ENCODE measurements around the gene TMIGD1. TPM values are rescaled to one million over a fixed set of nuclear protein-coding genes. Genes with fewer than 3 reads are reported as not detected.
A peak's percentile ranks its signal among the peaks of the same experiment; 100 is the strongest.

The TMIGD1 gene
- total and polyA plus RNA-seq, 2 of the 13 experiments (the other 11 are each of a cell fraction or from before 2014, with no cell fraction given), result not detected

GRCh38 chr17:30345527-30346075, 11.7 kb upstream of the TMIGD1 start (continued):
- TF ChIP-seq KLF12 (CRISPR knock-in tag; IDR thresholded peaks at IDR 0.05; ENCODE audit: borderline replicate concordance) (no peak), KDM3A (CRISPR knock-in tag; IDR thresholded peaks at IDR 0.05; ENCODE audit: low read depth) (no peak), RXRB (CRISPR knock-in tag; IDR thresholded peaks at IDR 0.05; ENCODE audit: borderline replicate concordance) (peak; percentile 50), ZMYM2 (CRISPR knock-in tag; IDR thresholded peaks at IDR 0.05) (0 out of 2 replicates have a peak, but pooled peaks have one; percentile 18), ZNF564 (CRISPR knock-in tag; IDR thresholded peaks at IDR 0.05) (no peak), PHF5A (CRISPR knock-in tag; IDR thresholded peaks at IDR 0.05; ENCODE audit: low read depth, unreplicated experiment) (no peak), WIZ (CRISPR knock-in tag; IDR thresholded peaks at IDR 0.05) (0 out of 2 replicates have a peak, but pooled peaks have one; percentile 45), MLXIP (CRISPR knock-in tag; IDR thresholded peaks at IDR 0.05; ENCODE audit: borderline replicate concordance) (no peak), NCOA2 (CRISPR knock-in tag; IDR thresholded peaks at IDR 0.05) (no peak), GATAD1 (CRISPR knock-in tag; IDR thresholded peaks at IDR 0.05) (0 out of 2 replicates have a peak, but pooled peaks have one; percentile 41), ZNF317 (CRISPR knock-in tag; IDR thresholded peaks at IDR 0.05) (peak; percentile 91), CREB1 (IDR thresholded peaks at IDR 0.05) (no peak), CREB1 (CRISPR knock-in tag; IDR thresholded peaks at IDR 0.05) (peak; percentile 45; the same call in 1 of the 2 replicates), MXD4 (CRISPR knock-in tag; IDR thresholded peaks at IDR 0.05) (0 out of 2 replicates have a peak, but pooled peaks have one; percentile 15), FOSL1 (CRISPR knock-in tag; IDR thresholded peaks at IDR 0.05; ENCODE audit: borderline replicate concordance) (peak; percentile 30; the same call in 1 of the 2 replicates), SMARCE1 (IDR thresholded peaks at IDR 0.05; ENCODE audit: borderline replicate concordance) (no peak), NFIC (IDR thresholded peaks at IDR 0.05; ENCODE audit: low read length) (no peak), TAF1 (CRISPR knock-in tag; IDR thresholded peaks at IDR 0.05) (peak; percentile 39; the same call in 1 of the 2 replicates), PHB2 (IDR thresholded peaks at IDR 0.05; ENCODE audit: partially characterized antibody) (no peak), NR2F6 (IDR thresholded peaks at IDR 0.05) (no peak), NR2F6 (CRISPR knock-in tag; IDR thresholded peaks at IDR 0.05) (peak; percentile 36; the same call in 1 of the 2 replicates), HOXA3 (CRISPR knock-in tag; IDR thresholded peaks at IDR 0.05) (peak; percentile 46; the same call in 1 of the 2 replicates), THAP11 (CRISPR knock-in tag; IDR thresholded peaks at IDR 0.05) (peak; percentile 18; the same call in 1 of the 2 replicates), ZSCAN21 (CRISPR knock-in tag; IDR thresholded peaks at IDR 0.05; ENCODE audit: borderline replicate concordance) (0 out of 2 replicates have a peak, but pooled peaks have one; percentile 32)
- TF ChIP-seq, protein P1, sequence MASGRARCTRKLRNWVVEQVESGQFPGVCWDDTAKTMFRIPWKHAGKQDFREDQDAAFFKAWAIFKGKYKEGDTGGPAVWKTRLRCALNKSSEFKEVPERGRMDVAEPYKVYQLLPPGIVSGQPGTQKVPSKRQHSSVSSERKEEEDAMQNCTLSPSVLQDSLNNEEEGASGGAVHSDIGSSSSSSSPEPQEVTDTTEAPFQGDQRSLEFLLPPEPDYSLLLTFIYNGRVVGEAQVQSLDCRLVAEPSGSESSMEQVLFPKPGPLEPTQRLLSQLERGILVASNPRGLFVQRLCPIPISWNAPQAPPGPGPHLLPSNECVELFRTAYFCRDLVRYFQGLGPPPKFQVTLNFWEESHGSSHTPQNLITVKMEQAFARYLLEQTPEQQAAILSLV (CRISPR knock-in tag; IDR thresholded peaks at IDR 0.05; ENCODE audit: borderline replicate concordance), result 0 out of 2 replicates have a peak, but pooled peaks have one; percentile 55
- TF ChIP-seq, protein P2, sequence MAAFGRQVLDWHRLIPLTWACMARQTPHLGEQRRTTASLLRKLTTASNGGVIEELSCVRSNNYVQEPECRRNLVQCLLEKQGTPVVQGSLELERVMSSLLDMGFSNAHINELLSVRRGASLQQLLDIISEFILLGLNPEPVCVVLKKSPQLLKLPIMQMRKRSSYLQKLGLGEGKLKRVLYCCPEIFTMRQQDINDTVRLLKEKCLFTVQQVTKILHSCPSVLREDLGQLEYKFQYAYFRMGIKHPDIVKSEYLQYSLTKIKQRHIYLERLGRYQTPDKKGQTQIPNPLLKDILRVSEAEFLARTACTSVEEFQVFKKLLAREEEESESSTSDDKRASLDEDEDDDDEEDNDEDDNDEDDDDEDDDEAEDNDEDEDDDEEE (CRISPR knock-in tag; IDR thresholded peaks at IDR 0.05), result 0 out of 2 replicates have a peak, but pooled peaks have one; percentile 45
